Prostate gland (tissue), 2 donors: Measurements from ENCODE around the gene RASIP1. TPM values are rescaled to one million over a fixed set of nuclear protein-coding genes. Genes with fewer than 3 reads are reported as not detected.
A peak's percentile ranks its signal among the peaks of the same experiment; 100 is the strongest.
"Not testable (repeated sequence)": the region's sequence is repeated elsewhere in the genome, so short reads cannot be mapped to it uniquely, and the experiment has no call there.

Source experiments
- DNase-seq: peaks from one replicate; pipeline ENCODE4 v3.0.0-alpha.2; 2019; ENCODE audit warnings: low spot score
- H3K27ac ChIP-seq, 2 donors: fragments of 200-600 bp; sonication (generic); 2 replicates each; pipeline ENCODE4 v1.5.1; 2017 to 2019
- H3K27me3 ChIP-seq: fragments of 200-600 bp; sonication (generic); replicated peaks from 2 replicates; pipeline ENCODE4 v1.5.1; 2019; ENCODE audit not compliant: insufficient read depth
- H3K36me3 ChIP-seq, 2 donors: fragments of 200-600 bp; sonication (generic); 1 replicate in 1 of 2; 2 replicates in 1 of 2; pipeline versions ENCODE4 v1.5.1 to v1.8.1; 2017 to 2019
- H3K4me1 ChIP-seq: fragments of 200-600 bp; sonication (generic); replicated peaks from 2 replicates; pipeline ENCODE4 v1.5.1; 2019
- H3K4me3 ChIP-seq, 2 donors: fragments of 200-600 bp; sonication (generic); 2 replicates each; pipeline ENCODE4 v1.5.1; 2017 to 2019
- H3K9me3 ChIP-seq: fragments of 200-600 bp; sonication (generic); 2 replicates; pipeline ENCODE4 v1.5.1; 2017
- CTCF ChIP-seq, 4 experiments: fragments of 200-600 bp in 2 of 4; fragments of 450-650 bp in 2 of 4; sonication (generic) in 2 of 4; IDR thresholded peaks; 1 replicate in 3 of 4; 2 replicates in 1 of 4; pipeline ENCODE4 v1.5.1; 2016 to 2019; ENCODE audit warnings: antibody characterized with exemption in 4 of 4, mild to moderate bottlenecking in 2 of 4, moderate library complexity in 2 of 4
- POLR2A ChIP-seq: fragments of 450-650 bp; IDR thresholded peaks from one replicate; pipeline ENCODE4 v1.6.1; 2016; ENCODE audit warnings: antibody characterized with exemption, mild to moderate bottlenecking
- POLR2AphosphoS5 ChIP-seq: sonication (generic); formaldehyde crosslinking; IDR thresholded peaks from one replicate; pipeline ENCODE4 v1.6.1; 2017; ENCODE audit warnings: antibody characterized with exemption
- WGBS: methylation state at CpG from one replicate; pipeline ENCODE4 v1.1.5; 2018; 5-methylcytosine and 5-hydroxymethylcytosine counted together
- intact Hi-C: fragments of 100-400 bp; cut with DNase I; formaldehyde crosslinking; loops from one replicate; pipeline ENCODE4 v1.14.2; 2022
- total RNA-seq, 2 donors: library from RNA; depleted of rRNA; stranded (reverse); fragments of >200 nt; gene quantifications; one replicate each; pipeline ENCODE4 v1.1.0, GENCODE V29; 2016

Gene RASIP1
- total RNA-seq, 2 donors from 2014 or later, result 9.1 to 16.2 TPM

- no peaks in the 10 kb centered on the region for H3K9me3 ChIP-seq
- H3K4me3 ChIP-seq, result no peak overlapping the region
- H3K4me1 ChIP-seq, result no peaks in the 10 kb centered on the region
- H3K36me3 ChIP-seq, result no peaks in the 10 kb centered on the region
- peak overlapping the region in 1 of 2 donors; percentile 41 for H3K27ac ChIP-seq
- no peaks in the 10 kb centered on the region for H3K27me3 ChIP-seq
- 79% methylated on average over 7 of the region's 7 CpGs for WGBS
- intact Hi-C loops, result no loop called here
- DNase-seq, result no peak
- TF ChIP-seq POLR2AphosphoS5 (no peak), CTCF (IDR thresholded peaks at IDR 0.05) (no peak), POLR2A (no peak)
Measured at GRCh38 chr19:48770266-48770665, 29.9 kb upstream of the RASIP1 start.

- H3K27ac ChIP-seq, result no peak overlapping the region
- TF ChIP-seq POLR2AphosphoS5 (no peak), POLR2A (no peak), CTCF (IDR thresholded peaks at IDR 0.05) (no peak)
- WGBS, result 78% methylated on average over 11 of the region's 11 CpGs
- no peaks in the 10 kb centered on the region for H3K27me3 ChIP-seq
- H3K4me3 ChIP-seq, result no peak overlapping the region
- no peaks in the 10 kb centered on the region for H3K4me1 ChIP-seq
- H3K36me3 ChIP-seq, result no peaks in the 10 kb centered on the region
- no peak for DNase-seq
- H3K9me3 ChIP-seq, result no peaks in the 10 kb centered on the region
- intact Hi-C loops, result no loop called here
Measured at GRCh38 chr19:48768994-48769713, 28.7 kb upstream of the RASIP1 start.

- H3K4me3 ChIP-seq, intact Hi-C loops, H3K4me1 ChIP-seq, H3K36me3 ChIP-seq, DNase-seq, H3K27me3 ChIP-seq, H3K27ac ChIP-seq, H3K9me3 ChIP-seq: not testable (repeated sequence)
- 37% methylated on average over 6 of the region's 6 CpGs for WGBS
Measured at GRCh38 chr19:48768171-48768753, 27.9 kb upstream of the RASIP1 start.

- DNase-seq, H3K27ac ChIP-seq: not testable (repeated sequence)
- 28% methylated on average over 5 of the region's 5 CpGs for WGBS
Measured at GRCh38 chr19:48765816-48766215, 25.4 kb upstream of the RASIP1 start.

GRCh38 chr19:48760504-48761205, 20.2 kb upstream of the RASIP1 start:
- Histone ChIP-seq H3K27me3 (no peaks in the 10 kb centered on the region), H3K9me3 (no peaks in the 10 kb centered on the region), H3K27ac (no peak overlapping the region), H3K4me3 (no peak overlapping the region), H3K4me1 (no peaks in the 10 kb centered on the region), H3K36me3 (no peaks in the 10 kb centered on the region)
- DNase-seq, result no peak
- WGBS, result 68% methylated on average over 16 of the region's 16 CpGs
- TF ChIP-seq CTCF (IDR thresholded peaks at IDR 0.05) (no peak), POLR2AphosphoS5 (no peak), POLR2A (no peak)
- intact Hi-C loops, result no loop called here

More at GRCh38 chr19:48765816-48766215, 25.4 kb upstream of the RASIP1 start:
- H3K9me3 ChIP-seq, H3K27me3 ChIP-seq, H3K4me1 ChIP-seq, H3K4me3 ChIP-seq, intact Hi-C loops, H3K36me3 ChIP-seq: not testable (repeated sequence)
